HuH-7.5 (cell line): ENCODE data around the gene SFMBT2.
A peak's percentile ranks its signal among the peaks of the same experiment; 100 is the strongest.

Experiments
- DNase-seq: peaks from one replicate; pipeline ENCODE4 v3.0.0; 2011; ENCODE audit warnings: low spot score

SFMBT2 gene

GRCh38 chr10:7263616-7264015 lies 147.2 kb downstream of the SFMBT2 start:
- DNase-seq: no peak

DNA sequence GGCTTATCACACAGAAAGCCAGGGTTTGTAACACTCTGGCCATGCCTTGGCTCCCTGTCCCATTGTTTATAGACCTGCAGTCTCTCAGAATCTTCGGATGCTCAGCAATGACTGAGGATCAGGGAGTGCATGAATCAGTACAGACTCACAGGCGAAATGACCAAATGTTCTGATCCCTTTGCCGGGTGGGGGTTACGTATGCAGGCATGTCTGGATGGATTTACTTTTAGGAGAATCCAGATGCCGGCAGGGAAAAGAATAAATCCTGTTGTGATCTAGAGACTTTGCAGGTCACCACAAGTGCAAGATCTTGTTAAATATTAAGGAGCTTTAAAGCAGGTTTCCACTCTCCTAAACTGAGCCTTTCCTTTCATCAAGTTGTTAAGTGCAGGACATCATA lies 149.5 kb downstream of the SFMBT2 start:
- no peak for DNase-seq

GRCh38 chr10:7260912-7261311 lies 149.9 kb downstream of the SFMBT2 start:
- DNase-seq: no peak

- DNase-seq: peak; percentile 20
These were observed 150.4 kb downstream of the SFMBT2 start for GRCh38 chr10:7260412-7260900.

GRCh38 chr10:7258948-7259523 lies 151.8 kb downstream of the SFMBT2 start:
- no peak for DNase-seq

- DNase-seq: no peak
These were observed 155.3 kb downstream of the SFMBT2 start for GRCh38 chr10:7255517-7255916.

GRCh38 chr10:7251696-7252465 lies 159.0 kb downstream of the SFMBT2 start:
- DNase-seq: no peak

DNA sequence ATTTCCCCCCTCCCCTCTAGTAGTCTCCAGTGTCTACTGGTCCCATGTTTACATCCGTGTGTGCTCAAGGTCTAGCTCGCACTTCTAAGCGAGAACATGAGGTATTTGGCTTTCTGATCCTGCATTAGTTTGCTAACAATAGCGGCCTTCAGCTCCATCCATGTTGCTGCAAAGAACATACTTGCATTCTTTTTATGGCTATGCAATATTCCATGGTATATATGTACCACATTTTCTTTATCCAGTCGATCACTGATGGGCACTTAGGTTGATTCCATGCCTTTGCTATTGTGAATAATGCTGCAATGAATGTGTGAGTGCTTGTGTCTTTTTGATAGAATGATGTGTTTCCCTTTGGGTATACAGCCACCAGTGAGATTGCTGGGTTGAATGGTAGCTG lies 160.6 kb downstream of the SFMBT2 start:
- DNase-seq: no peak

GRCh38 chr10:7248585-7249164 lies 162.2 kb downstream of the SFMBT2 start:
- DNase-seq: no peak

DNA sequence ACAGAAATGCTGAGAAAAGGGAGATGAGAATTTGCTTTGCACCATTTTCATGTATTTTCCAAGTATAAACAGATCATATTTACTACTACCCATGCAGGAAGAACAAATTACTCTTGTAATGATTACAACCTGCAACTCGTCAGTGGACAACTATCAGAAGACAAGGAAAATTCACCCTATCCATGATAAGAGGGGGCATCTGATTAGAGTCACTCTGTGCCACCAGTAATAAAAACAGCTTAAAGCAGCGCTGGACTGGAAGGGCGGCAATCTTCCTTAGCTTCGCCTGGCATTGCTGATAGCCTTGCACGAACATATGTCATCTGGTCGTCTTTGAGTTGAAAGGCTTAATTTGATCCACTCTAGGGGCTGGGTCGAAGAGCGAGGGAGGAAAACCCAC lies 162.7 kb downstream of the SFMBT2 start:
- DNase-seq: no peak

- DNase-seq: no peak
These were observed 165.3 kb downstream of the SFMBT2 start for GRCh38 chr10:7245505-7245904.

DNA sequence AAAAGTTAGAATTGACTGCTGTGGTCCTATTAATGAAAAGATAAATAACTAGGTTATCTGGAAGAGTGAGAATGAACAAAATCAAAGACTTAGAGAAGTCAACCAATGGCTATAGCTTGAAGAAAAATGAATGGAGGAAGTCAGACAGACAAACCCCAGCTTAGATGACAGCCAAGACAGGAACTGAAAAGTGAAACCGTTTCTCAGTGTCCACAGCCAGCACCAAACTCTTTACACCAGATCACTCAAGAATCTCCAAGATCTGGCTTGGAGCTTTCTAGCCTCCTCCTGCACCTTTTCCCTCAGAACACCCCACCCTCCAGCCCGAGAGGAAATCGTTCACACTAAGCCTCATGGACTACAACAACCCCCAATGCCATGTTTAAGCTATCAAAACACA lies 167.0 kb downstream of the SFMBT2 start:
- DNase-seq: no peak

- DNase-seq: no peak
These were observed 167.7 kb downstream of the SFMBT2 start for GRCh38 chr10:7243139-7243538.

DNA sequence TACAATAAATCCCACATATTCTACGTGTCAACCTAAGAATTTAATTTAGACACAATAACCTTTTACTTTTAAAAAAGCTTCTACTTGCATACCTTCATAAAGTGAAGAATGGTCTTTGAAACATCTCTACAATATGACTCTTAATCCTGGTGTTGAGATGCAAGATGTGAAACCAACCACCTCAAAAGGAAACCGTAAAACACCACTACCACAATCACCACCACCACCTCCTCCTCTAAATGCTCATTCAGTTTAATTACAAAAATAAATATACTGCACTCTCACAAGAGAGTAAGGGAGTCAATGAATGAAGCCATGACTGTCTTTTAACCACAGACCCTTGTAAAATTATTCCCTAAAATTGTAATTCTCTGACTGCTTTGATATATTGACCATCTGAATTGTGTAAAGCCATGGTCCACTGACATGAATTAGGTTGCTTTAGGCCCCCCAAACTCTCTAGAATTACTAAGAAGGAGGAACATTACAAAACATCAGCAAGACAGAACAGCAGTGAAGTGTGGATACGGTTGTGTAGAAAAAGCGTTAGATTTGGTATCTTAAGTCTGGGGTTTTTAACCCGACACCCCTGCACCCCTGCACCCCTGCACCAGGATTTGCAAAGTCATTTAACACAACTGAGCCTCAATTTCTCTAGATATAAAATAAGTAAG lies 171.4 kb downstream of the SFMBT2 start:
- no peak for DNase-seq

GRCh38 chr10:7235376-7235775 lies 175.5 kb downstream of the SFMBT2 start:
- DNase-seq: no peak

GRCh38 chr10:7234109-7234508 lies 176.7 kb downstream of the SFMBT2 start:
- no peak for DNase-seq

DNA sequence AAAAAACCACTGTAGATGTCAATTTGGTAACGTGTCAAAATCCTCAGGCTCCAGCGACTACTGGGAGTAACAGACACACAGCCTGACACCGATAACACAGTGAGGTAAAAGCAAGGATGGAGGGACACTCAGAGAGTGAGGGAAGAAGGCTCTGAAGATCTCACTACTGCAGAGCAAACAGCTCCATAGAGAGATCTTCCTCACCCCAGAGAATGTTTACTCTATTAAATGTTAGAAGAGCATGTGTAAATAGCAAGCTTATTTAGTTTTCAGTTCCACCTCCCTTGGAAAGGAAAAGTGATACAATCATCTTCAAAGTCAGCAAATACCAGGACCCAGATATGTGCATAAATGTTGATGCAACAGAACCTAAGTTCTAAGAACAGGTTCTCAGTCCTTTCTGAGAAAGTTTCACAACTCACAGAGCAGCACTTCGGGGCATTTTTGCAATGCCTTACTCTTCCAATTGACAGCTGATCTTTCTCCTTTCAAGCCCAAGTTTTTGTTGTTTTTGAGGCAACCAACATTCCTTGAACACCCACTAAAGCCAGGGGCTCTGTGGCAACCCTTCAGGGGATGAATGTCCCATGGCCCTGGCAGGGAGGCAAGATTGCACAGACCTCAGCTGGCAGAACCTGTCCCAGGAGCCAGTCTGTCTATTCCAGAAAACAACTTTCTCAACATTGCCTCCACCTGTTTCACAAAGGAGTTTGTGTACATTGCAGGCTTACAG lies 177.4 kb downstream of the SFMBT2 start:
- no peak for DNase-seq

- DNase-seq: no peak
These were observed 179.1 kb downstream of the SFMBT2 start for GRCh38 chr10:7231509-7232414.

GRCh38 chr10:7230951-7231350 lies 179.9 kb downstream of the SFMBT2 start:
- no peak for DNase-seq

- no peak for DNase-seq
These were observed 180.8 kb downstream of the SFMBT2 start for GRCh38 chr10:7230036-7230435.

DNA sequence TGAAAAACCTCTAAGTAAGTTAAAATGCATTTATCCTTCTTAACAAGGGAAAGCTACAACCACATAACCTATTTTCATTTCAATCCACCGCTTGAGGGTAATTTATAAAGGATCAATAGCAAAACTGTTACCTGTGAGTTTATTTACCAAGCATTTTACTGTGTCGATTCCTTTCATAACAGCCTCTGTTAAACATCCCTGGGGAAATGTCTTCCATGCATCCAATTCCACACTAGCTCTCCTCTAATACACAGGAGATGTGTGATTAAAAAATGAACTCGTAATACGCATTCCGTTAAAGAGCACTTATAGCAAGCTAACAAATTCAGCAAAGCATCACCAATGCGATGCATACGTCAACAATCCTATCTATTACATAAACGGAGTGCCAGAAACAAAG lies 185.7 kb downstream of the SFMBT2 start:
- DNase-seq: no peak
